ENCODE data around the gene PDE4B.

The PDE4B gene

DNA sequence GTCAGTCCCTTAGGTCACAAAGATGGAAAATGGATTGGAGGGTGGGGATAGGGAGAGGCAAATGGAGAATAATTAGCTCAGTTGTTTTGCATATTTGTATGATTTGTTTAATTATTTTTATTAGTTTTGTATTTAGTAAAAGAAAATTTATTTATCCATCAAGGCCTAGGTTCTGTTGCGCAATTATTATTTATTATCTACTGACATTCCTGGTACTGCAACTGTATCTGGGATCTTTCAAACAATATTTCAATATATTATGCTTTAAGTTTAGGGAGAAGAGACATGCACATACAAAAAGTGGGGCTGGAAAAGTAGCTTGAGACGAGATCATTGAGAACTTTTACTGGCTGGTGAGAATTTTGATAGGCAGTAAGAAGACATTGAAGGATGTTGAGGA lies 424.9 kb downstream of the PDE4B start:
- no peak for DNase-seq (ENCODE audit: low spot score)
- TF ChIP-seq, protein P1, sequence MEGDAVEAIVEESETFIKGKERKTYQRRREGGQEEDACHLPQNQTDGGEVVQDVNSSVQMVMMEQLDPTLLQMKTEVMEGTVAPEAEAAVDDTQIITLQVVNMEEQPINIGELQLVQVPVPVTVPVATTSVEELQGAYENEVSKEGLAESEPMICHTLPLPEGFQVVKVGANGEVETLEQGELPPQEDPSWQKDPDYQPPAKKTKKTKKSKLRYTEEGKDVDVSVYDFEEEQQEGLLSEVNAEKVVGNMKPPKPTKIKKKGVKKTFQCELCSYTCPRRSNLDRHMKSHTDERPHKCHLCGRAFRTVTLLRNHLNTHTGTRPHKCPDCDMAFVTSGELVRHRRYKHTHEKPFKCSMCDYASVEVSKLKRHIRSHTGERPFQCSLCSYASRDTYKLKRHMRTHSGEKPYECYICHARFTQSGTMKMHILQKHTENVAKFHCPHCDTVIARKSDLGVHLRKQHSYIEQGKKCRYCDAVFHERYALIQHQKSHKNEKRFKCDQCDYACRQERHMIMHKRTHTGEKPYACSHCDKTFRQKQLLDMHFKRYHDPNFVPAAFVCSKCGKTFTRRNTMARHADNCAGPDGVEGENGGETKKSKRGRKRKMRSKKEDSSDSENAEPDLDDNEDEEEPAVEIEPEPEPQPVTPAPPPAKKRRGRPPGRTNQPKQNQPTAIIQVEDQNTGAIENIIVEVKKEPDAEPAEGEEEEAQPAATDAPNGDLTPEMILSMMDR (IDR thresholded peaks at IDR 0.05) = no peak
- no peak overlapping the region for H3K4me3 ChIP-seq
- no peak overlapping the region for H3K27ac ChIP-seq

DNA sequence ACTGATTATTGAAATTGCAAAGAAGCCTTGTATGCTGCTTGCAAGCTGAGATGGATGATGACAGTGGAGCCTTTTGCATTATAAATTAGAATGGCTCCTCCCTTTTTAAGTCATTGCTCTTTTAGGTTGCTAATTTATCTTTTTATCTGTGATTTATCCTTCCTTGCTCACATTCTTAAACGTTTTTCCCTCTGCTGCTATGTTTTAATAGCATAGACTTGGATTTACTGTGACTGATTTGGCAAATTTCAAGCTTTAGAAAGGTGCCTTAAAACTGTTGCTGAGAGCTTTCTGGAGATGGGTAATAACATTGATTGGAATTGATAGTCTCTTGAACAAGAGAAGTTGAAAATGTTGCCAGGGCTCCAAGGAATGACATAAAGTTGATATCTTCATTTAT lies 427.8 kb downstream of the PDE4B start:
- TF ChIP-seq, protein P1 (IDR thresholded peaks at IDR 0.05) = no peak
- Histone ChIP-seq H3K27ac (no peak overlapping the region), H3K4me3 (no peak overlapping the region)
- no peak for DNase-seq (ENCODE audit: low spot score)

DNA sequence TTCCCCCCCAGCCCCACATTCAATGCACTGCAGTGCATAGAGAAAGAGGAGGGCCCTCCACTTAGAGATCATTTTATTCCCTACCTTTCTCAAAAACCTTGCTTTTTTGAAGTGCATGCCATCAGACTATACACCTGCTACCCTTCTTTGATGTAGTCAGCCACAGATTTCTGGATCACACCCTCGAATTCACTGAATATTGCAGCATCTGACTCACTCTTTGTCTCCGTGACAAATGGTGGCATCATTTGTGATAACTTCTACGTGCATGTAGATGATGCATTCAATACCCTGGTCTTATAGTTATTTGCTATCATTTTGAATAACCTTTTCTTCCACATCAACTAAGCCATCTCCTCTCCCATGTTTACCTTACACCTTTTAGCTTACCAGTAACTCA lies 431.0 kb downstream of the PDE4B start:
- DNase-seq (ENCODE audit: low spot score) = no peak
- TF ChIP-seq, protein P1 (IDR thresholded peaks at IDR 0.05) = no peak

DNA sequence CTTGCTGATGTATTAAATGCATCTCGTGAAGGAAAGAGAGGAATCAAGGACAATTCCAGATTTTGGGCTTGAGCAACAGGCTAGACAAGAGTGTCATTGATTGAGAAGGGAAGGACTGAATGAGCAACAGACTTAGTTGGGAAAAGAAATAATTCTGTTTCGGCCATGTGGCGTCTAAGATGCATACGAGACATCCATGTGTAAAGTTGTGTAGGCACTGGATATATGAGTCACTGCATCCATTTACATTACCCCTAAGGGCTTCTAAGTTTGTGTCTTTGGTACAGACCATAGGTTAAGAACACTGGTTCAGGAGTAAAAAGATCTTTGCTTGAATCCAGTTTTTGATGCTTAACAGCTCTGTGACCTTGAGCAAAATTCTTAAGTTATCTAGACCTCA lies 434.3 kb downstream of the PDE4B start:
- no peak for DNase-seq (ENCODE audit: low spot score)
- no peak overlapping the region for H3K4me3 ChIP-seq
- TF ChIP-seq, protein P1 (IDR thresholded peaks at IDR 0.05) = no peak

More for the DNA sequence above, 431.0 kb downstream of the PDE4B start:
- Histone ChIP-seq H3K4me3 (no peak overlapping the region), H3K27ac (no peak overlapping the region)

DNA sequence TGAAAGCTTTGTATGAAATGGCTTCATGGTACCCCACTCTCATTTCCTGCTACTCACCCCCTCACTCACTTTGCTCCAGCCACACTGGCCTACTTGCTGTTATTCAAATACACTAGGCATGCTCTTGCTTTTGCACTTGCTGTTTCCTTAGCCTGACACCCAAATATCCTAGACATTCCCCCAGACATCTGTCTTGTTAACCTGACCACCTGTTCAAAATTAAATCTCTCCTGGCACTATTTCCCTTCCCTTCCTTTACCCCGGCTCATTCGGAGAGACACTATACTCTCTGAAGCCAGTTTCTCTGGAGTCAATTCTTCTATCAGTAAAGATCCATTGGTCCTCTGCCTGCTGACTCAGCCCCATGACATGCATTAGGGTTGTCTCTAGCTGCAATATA lies 435.3 kb downstream of the PDE4B start:
- Histone ChIP-seq H3K27ac (no peak overlapping the region), H3K4me3 (no peak overlapping the region)
- TF ChIP-seq, protein P1 (IDR thresholded peaks at IDR 0.05) = no peak
- no peak for DNase-seq (ENCODE audit: low spot score)

More for the DNA sequence above, 434.3 kb downstream of the PDE4B start:
- H3K27ac ChIP-seq = no peak overlapping the region

DNA sequence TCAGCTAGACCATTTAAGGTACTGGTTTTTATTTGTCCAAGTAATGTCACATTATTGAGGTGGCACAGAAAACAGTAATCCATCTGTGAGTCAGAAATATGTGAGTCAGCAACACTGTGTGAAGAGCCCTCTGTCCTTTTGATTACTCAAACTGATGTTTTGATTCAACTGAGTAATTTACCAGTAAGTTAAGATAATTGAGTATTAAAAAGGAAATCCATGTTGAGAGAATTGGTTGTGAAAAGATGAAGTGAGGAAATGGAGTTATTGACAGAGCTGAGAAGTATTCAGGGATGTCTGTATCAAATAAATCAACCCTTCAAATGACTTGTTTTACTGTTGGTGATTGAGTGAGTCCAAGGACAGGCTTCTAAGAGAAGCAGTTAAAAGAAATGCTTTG lies 438.5 kb downstream of the PDE4B start:
- TF ChIP-seq, protein P1 (IDR thresholded peaks at IDR 0.05) = no peak
- Histone ChIP-seq H3K4me3 (no peak overlapping the region), H3K27ac (no peak overlapping the region)
- no peak for DNase-seq (ENCODE audit: low spot score)

DNA sequence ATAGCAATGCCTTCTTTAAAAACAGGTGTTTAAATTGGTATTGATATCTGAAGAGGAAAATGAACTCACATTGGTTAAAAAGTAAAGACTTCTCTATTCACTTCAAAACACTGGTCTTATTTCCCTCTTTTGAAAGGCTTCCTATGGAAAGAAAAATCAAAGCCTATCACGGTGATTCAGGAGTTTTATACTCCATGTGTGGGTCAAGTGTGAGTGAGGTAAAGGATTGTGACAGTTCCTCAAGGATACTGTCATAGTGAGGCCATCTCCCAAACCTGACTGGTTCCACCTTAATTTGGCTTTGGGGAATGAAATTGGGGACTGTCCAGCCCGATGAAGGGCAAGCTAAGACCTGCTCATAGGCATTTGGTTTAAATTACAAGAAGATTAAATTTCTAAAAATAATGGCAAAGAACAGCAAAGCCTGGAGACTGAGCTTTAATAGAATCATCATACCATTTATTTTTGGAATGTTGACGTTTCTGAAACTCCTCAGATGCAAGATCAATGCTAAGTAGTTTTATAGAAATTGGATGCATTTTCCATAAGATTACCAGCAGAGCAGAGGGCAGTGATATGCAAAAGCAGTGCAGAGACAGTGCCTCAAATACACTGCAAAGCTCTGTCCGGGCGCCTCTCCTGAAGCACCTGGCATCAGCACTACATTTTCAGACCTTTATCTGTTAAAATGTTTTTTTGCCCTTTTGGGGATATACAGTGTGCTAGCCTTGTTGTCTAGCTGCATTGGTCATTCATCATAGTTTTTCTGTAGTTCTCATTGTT lies 439.2 kb downstream of the PDE4B start:
- no peak overlapping the region for H3K4me3 ChIP-seq
- DNase-seq (ENCODE audit: low spot score) = no peak
- TF ChIP-seq, protein P1 (IDR thresholded peaks at IDR 0.05) = no peak
- H3K27ac ChIP-seq = no peak overlapping the region

Measured in coronary artery (tissue), 2 donors.